ENCODE results near the gene RGS3.

GRCh38 chr9:113484258-113484730, 20.8 kb downstream of the RGS3 start:
- no peak for TF ChIP-seq PAXIP1 (CRISPR knock-in tag; conservative IDR thresholded peaks at IDR 0.05)
- no peak for TF ChIP-seq DMTF1 (CRISPR knock-in tag; IDR thresholded peaks at IDR 0.05)
- TF ChIP-seq ZNF562 (CRISPR knock-in tag; IDR thresholded peaks at IDR 0.05; ENCODE audit: borderline replicate concordance), result no peak
- no peak for TF ChIP-seq CTCF (CRISPR knock-in tag; IDR thresholded peaks at IDR 0.05)
- TF ChIP-seq ZNF629 (CRISPR knock-in tag; conservative IDR thresholded peaks at IDR 0.05), result no peak
- no peak for TF ChIP-seq RAD51 (IDR thresholded peaks at IDR 0.05; ENCODE audit: borderline replicate concordance)
- TF ChIP-seq KLF16 (CRISPR knock-in tag; IDR thresholded peaks at IDR 0.05), result no peak
- no peak for TF ChIP-seq FOXO4 (CRISPR knock-in tag; conservative IDR thresholded peaks at IDR 0.05)
- no peak for TF ChIP-seq ZNF782 (CRISPR knock-in tag; IDR thresholded peaks at IDR 0.05; ENCODE audit: borderline replicate concordance)
- TF ChIP-seq ZNF24 (IDR thresholded peaks at IDR 0.05), result no peak
- no peak for TF ChIP-seq SIN3A (IDR thresholded peaks at IDR 0.05; ENCODE audit: borderline replicate concordance, low read depth, low read length)
- no peak for TF ChIP-seq SRY (CRISPR knock-in tag; IDR thresholded peaks at IDR 0.05)
- TF ChIP-seq ZKSCAN8 (CRISPR knock-in tag; IDR thresholded peaks at IDR 0.05; ENCODE audit: borderline replicate concordance), result no peak
